Heart left ventricle (tissue), 16 donors: ENCODE data around the gene IMPDH2. TPM values are rescaled to one million over a fixed set of nuclear protein-coding genes. Genes with fewer than 3 reads are reported as not detected.

Experiments used
- ATAC-seq, 4 donors: fragments of 200-7000 bp; cut with Tn5 transposase; one replicate each; pipeline ENCODE4 v1.9.1; 2020 to 2022; ENCODE audit warnings: moderate library complexity in 4 of 4, mild to moderate bottlenecking in 3 of 4, moderate number of reproducible peaks in 1 of 4
- DNase-seq, 5 donors: peaks; one replicate each; pipeline ENCODE4 v3.0.0-alpha.2; 2020
- H3K27ac ChIP-seq, 12 donors: fragments of 200-600 bp; sonication (generic) in 4 of 12; one replicate each; pipeline versions ENCODE4 v1.5.0 to v1.8.0; 2016 to 2022; ENCODE audit warnings: mild to moderate bottlenecking in 2 of 12
- H3K27me3 ChIP-seq, 9 donors: fragments of 200-600 bp; sonication (generic) in 2 of 9; one replicate each; pipeline versions ENCODE4 v1.5.1 to v1.8.0; 2016 to 2022; ENCODE audit warnings: mild to moderate bottlenecking in 3 of 9
- H3K36me3 ChIP-seq, 9 donors: fragments of 200-600 bp; sonication (generic) in 2 of 9; one replicate each; pipeline versions ENCODE4 v1.5.0 to v1.8.0; 2018 to 2022; ENCODE audit warnings: mild to moderate bottlenecking in 2 of 9
- H3K4me1 ChIP-seq, 12 donors: fragments of 200-600 bp; sonication (generic) in 4 of 12; one replicate each; pipeline versions ENCODE4 v1.5.0 to v1.8.0; 2016 to 2022; ENCODE audit warnings: mild to moderate bottlenecking in 3 of 12
- H3K4me3 ChIP-seq, 12 donors: fragments of 200-600 bp; sonication (generic) in 4 of 12; one replicate each; pipeline versions ENCODE4 v1.5.0 to v1.8.0; 2017 to 2022; ENCODE audit warnings: mild to moderate bottlenecking in 9 of 12, moderate library complexity in 4 of 12
- H3K9me3 ChIP-seq, 12 donors: fragments of 200-600 bp; sonication (generic) in 4 of 12; one replicate each; pipeline versions ENCODE4 v1.5.0 to v1.8.0; 2016 to 2022; ENCODE audit warnings: mild to moderate bottlenecking in 1 of 12
- CTCF ChIP-seq, 12 donors: fragments of 200-600 bp; sonication (generic) in 4 of 12; IDR thresholded peaks; one replicate each; pipeline versions ENCODE4 v1.5.0 to v1.8.0; 2018 to 2022; ENCODE audit warnings: antibody characterized with exemption in 12 of 12, mild to moderate bottlenecking in 5 of 12
- POLR2A ChIP-seq, 2 donors: fragments of 450-650 bp; IDR thresholded peaks; one replicate each; pipeline ENCODE4 v1.6.1; 2017; ENCODE audit warnings: antibody characterized with exemption in 2 of 2, mild to moderate bottlenecking in 2 of 2, moderate library complexity in 2 of 2
- WGBS, 4 donors: extraction: QIAGEN DNeasy Blood & Tissue Kit in 2 of 4; methylation state at CpG; one replicate each; pipeline versions ENCODE4 v1.1.5 to v1.1.7; 2013 to 2018; 5-methylcytosine and 5-hydroxymethylcytosine counted together
- intact Hi-C, 10 donors: fragments of 100-400 bp; cut with DNase I; formaldehyde crosslinking; loops; one replicate each; pipeline versions ENCODE4 v1.11.1 to v1.14.2; 2022
- polyA plus RNA-seq, 2 donors: library from polyadenylated mRNA; stranded (reverse); fragments of 200-250 nt; gene quantifications; one replicate each; pipeline ENCODE4 v1.2.3, GENCODE V29; 2013
- total RNA-seq, 9 donors: library from RNA; depleted of rRNA in 2 of 9; stranded (reverse); fragments of >200 nt in 2 of 9; fragmentation: NEBNext Ultra II Directional in 3 of 9; extraction: Animal tissue kit (Norgen Biotek cat#: 25700) in 3 of 9; gene quantifications; one replicate each; pipeline versions ENCODE4 v1.1.0 to v1.2.4, GENCODE V29; 2016 to 2023
- donor health status: ischemic (EF 13 %, LVEDD 7.1; RV severe dilation, severe dysfunction).
- donor health status: healthy with polysubstance abuse.
- donor health status: DM: no; HTN: yes; CAD: no.
- donor health status: DM: no; HTN: no; CAD: no.
- donor health status: ischemic (EF 25% LVEDD 6.9; RV normal size, moderate dysfunction).
- donor health status: ischemic (EF 25% LVEDD 5.7; RV mildly dilated, moderate dysfunction).
- donor health status: healthy.
- donor health status: DM: yes; HTN: yes; CAD: no.
- donor health status: ischemic (EF 35%, LVEDD 5.7; RV mildly dilated, moderate dysfunction).
- donor health status: nonischemic (EF 11% LVEDD 7.7; RV severe dilation, severe dysfunction).
- donor health status: DM: yes; HTN: yes; CAD: no.
- donor health status: PGD.
- donor health status: ischemic (EF 29% LVEDD 5.4; RV normal size, mild dysfunction).
- donor health status: nonischemic (EF 23%, LVEDD 6.1; RV moderate dilation, normal function).

IMPDH2 gene
- total and polyA plus RNA-seq, 11 donors, result 35.9 to 116 (median 55.4) TPM

GRCh38 chr3:49015765-49016164 lies 13.4 kb downstream of the IMPDH2 start:
- no peaks in the 10 kb centered on the region for H3K9me3 ChIP-seq
- no peak for ATAC-seq
- no peaks in the 10 kb centered on the region for H3K27me3 ChIP-seq
- H3K27ac ChIP-seq, result no peak overlapping the region
- H3K36me3 ChIP-seq, result peaks cover 0 to 57% (median 39%) of the 10 kb centered on the region in 9 donors
- DNase-seq, result no peak
- peaks cover 0 to 48% (median 36%) of the 10 kb centered on the region in 12 donors for H3K4me1 ChIP-seq
- H3K4me3 ChIP-seq, result no peak overlapping the region
- intact Hi-C loops, result no loop called here
- TF ChIP-seq CTCF (IDR thresholded peaks at IDR 0.05) (no peak), POLR2A (IDR thresholded peaks at IDR 0.05) (no peak)
- 75 to 85% (median 81%) methylated on average over 3 to 6 of the region's 6 CpGs for WGBS, 4 donors

GRCh38 chr3:49015072-49015471 lies 14.1 kb downstream of the IMPDH2 start:
- Histone ChIP-seq H3K36me3 (peaks cover 0 to 57% (median 39%) of the 10 kb centered on the region in 9 donors), H3K9me3 (no peaks in the 10 kb centered on the region), H3K27ac (no peak overlapping the region), H3K4me1 (peaks cover 0 to 41% (median 30%) of the 10 kb centered on the region in 12 donors), H3K4me3 (no peak overlapping the region), H3K27me3 (no peaks in the 10 kb centered on the region)
- TF ChIP-seq CTCF (IDR thresholded peaks at IDR 0.05) (no peak), POLR2A (IDR thresholded peaks at IDR 0.05) (no peak)
- intact Hi-C loops, result no loop called here
- 86 to 90% (median 88%) methylated on average over 5 to 8 of the region's 8 CpGs for WGBS, 4 donors
- DNase-seq, result no peak
- ATAC-seq, result no peak

- DNase-seq (peak in 1 of 5 donors; percentile 35), ATAC-seq (no peak)
- H3K27ac ChIP-seq, result peak overlapping the region in 1 of 12 donors; percentile 61
- no peaks in the 10 kb centered on the region for H3K9me3 ChIP-seq
- peaks cover 0 to 57% (median 39%) of the 10 kb centered on the region in 9 donors for H3K36me3 ChIP-seq
- H3K27me3 ChIP-seq, result no peaks in the 10 kb centered on the region
- H3K4me1 ChIP-seq, result peaks cover 0 to 31% (median 22%) of the 10 kb centered on the region in 12 donors
- 84 to 85% (median 85%) methylated on average over 15 to 24 of the region's 24 CpGs for WGBS, 4 donors
- intact Hi-C loops, result no loop called here
- TF ChIP-seq CTCF (IDR thresholded peaks at IDR 0.05) (peak in 10 of 12 donors; percentile 17 to 51 (median 38)), POLR2A (IDR thresholded peaks at IDR 0.05) (no peak)
- H3K4me3 ChIP-seq, result no peak overlapping the region
Measured at GRCh38 chr3:49013738-49014660, 15.2 kb downstream of the IMPDH2 start.

GRCh38 chr3:49013113-49013737 lies 16.0 kb downstream of the IMPDH2 start:
- peak in 1 of 5 donors; percentile 5 for DNase-seq
- Histone ChIP-seq H3K27ac (peak overlapping the region in 9 of 12 donors; percentile 49 to 69 (median 54)), H3K9me3 (no peaks in the 10 kb centered on the region), H3K27me3 (no peaks in the 10 kb centered on the region), H3K4me1 (peaks cover 0 to 32% (median 20%) of the 10 kb centered on the region in 12 donors), H3K4me3 (no peak overlapping the region), H3K36me3 (peaks cover 0 to 57% (median 39%) of the 10 kb centered on the region in 9 donors)
- intact Hi-C loops, result no loop called here
- 80 to 84% (median 81%) methylated on average over 14 to 19 of the region's 19 CpGs for WGBS, 4 donors
- no peak for ATAC-seq
- TF ChIP-seq CTCF (IDR thresholded peaks at IDR 0.05), result no peak
- no peak for TF ChIP-seq POLR2A (IDR thresholded peaks at IDR 0.05)
